ENCODE results near the gene TOLLIP.

The TOLLIP gene

GRCh38 chr11:1262172-1263006 is 47.0 kb downstream of the TOLLIP start:
- H3K4me3 ChIP-seq (ENCODE audit: low read depth, low read length), result peak overlapping the region; percentile 43

GRCh38 chr11:1261241-1262071 is 48.0 kb downstream of the TOLLIP start:
- no peak for TF ChIP-seq CTCF (IDR thresholded peaks at IDR 0.05; ENCODE audit: low read depth, low read length)
- H3K4me3 ChIP-seq (ENCODE audit: low read depth, low read length), result no peak overlapping the region

More at GRCh38 chr11:1262172-1263006, 47.0 kb downstream of the TOLLIP start:
- TF ChIP-seq CTCF (IDR thresholded peaks at IDR 0.05; ENCODE audit: low read depth, low read length), result no peak

GRCh38 chr11:1260620-1261019 is 48.8 kb downstream of the TOLLIP start:
- H3K4me3 ChIP-seq (ENCODE audit: low read depth, low read length), result no peak overlapping the region
- TF ChIP-seq CTCF (IDR thresholded peaks at IDR 0.05; ENCODE audit: low read depth, low read length), result no peak

- H3K4me3 ChIP-seq (ENCODE audit: low read depth, low read length), result no peak overlapping the region
- TF ChIP-seq CTCF (IDR thresholded peaks at IDR 0.05; ENCODE audit: low read depth, low read length), result no peak
These were observed 49.4 kb downstream of the TOLLIP start for GRCh38 chr11:1260023-1260501.

- TF ChIP-seq CTCF (IDR thresholded peaks at IDR 0.05; ENCODE audit: low read depth, low read length), result no peak
- no peak overlapping the region for H3K4me3 ChIP-seq (ENCODE audit: low read depth, low read length)
These were observed 49.9 kb downstream of the TOLLIP start for GRCh38 chr11:1259561-1259960.

GRCh38 chr11:1259076-1259461 is 50.4 kb downstream of the TOLLIP start:
- no peak overlapping the region for H3K4me3 ChIP-seq (ENCODE audit: low read depth, low read length)
- no peak for TF ChIP-seq CTCF (IDR thresholded peaks at IDR 0.05; ENCODE audit: low read depth, low read length)

Measured in WI38 (cell line).